H1 (cell line): ENCODE measurements around the gene RPP14. TPM values are rescaled to one million over a fixed set of nuclear protein-coding genes. Genes with fewer than 3 reads are reported as not detected.
"Not testable (repeated sequence)": the region's sequence is repeated elsewhere in the genome, so short reads cannot be mapped to it uniquely, and the experiment has no call there.

ENCODE experiments used
- CTCF ChIA-PET: fragments of 300-600 bp; sonication (Branson Sonifier 250); formaldehyde crosslinking; loops from one replicate; lab custom pipeline; 2021; ENCODE audit not compliant: partially characterized antibody; lab: Charles Lee
- POLR2A ChIA-PET: fragments of 300-600 bp; sonication (Branson Sonifier 250); formaldehyde crosslinking; loops from one replicate; lab custom pipeline; 2021; ENCODE audit warnings: inconsistent platforms; ENCODE audit not compliant: partially characterized antibody; lab: Charles Lee
- DNase-seq, 2 experiments: peaks; one replicate each; pipeline versions ENCODE4 v3.0.0 to v3.0.0-alpha.2; 2010 to 2022; ENCODE audit warnings: low spot score in 2 of 2, low read depth in 1 of 2, mixed read lengths in 1 of 2
- FAIRE-seq: peaks from 2 replicates; lab custom pipeline; 2011; peaks lifted over from hg19 to GRCh38; lab: Jason Lieb, UNC
- H2AFZ ChIP-seq: 2 replicates; pipeline ENCODE4 v1.8.1; 2012; ENCODE audit warnings: low read length, inconsistent platforms
- H2AK5ac ChIP-seq: 2 replicates; pipeline ENCODE4 v1.6.1; 2013; ENCODE audit warnings: low read depth, low read length
- H2BK120ac ChIP-seq: replicated peaks from 2 replicates; pipeline ENCODE3; 2013; ENCODE audit warnings: low read depth, low read length, inconsistent platforms
- H2BK12ac ChIP-seq: 2 replicates; pipeline ENCODE4 v1.6.1; 2013; ENCODE audit warnings: low read depth, low read length
- H2BK15ac ChIP-seq: 2 replicates; pipeline ENCODE4 v1.6.1; 2013; ENCODE audit warnings: low read length
- H2BK20ac ChIP-seq: 2 replicates; pipeline ENCODE4 v1.6.1; 2013; ENCODE audit warnings: low read length
- H2BK5ac ChIP-seq: 2 replicates; pipeline ENCODE4 v1.6.1; 2013; ENCODE audit warnings: low read depth, low read length
- H3K14ac ChIP-seq: 2 replicates; pipeline ENCODE4 v1.6.1; 2013; ENCODE audit warnings: inconsistent platforms; ENCODE audit not compliant: insufficient read length
- H3K18ac ChIP-seq: 2 replicates; pipeline ENCODE4 v1.6.1; 2013; ENCODE audit warnings: low read length; ENCODE audit errors: extremely low read depth
- H3K23ac ChIP-seq: 2 replicates; pipeline ENCODE4 v1.6.1; 2013; ENCODE audit warnings: inconsistent platforms; ENCODE audit not compliant: insufficient read length
- H3K23me2 ChIP-seq: 2 replicates; pipeline ENCODE4 v1.6.1; 2013; ENCODE audit warnings: low read depth, low read length
- H3K27ac ChIP-seq: 2 replicates; pipeline ENCODE4 v1.6.1; 2011; ENCODE audit warnings: low read depth, low read length, inconsistent platforms
- H3K27me3 ChIP-seq, 4 experiments: replicated peaks in 1 of 4; 1 replicate in 1 of 4; 2 replicates in 3 of 4; pipeline versions ENCODE4 v1.6.1 to v1.8.1; 2011 to 2013; ENCODE audit warnings: low read length in 3 of 4, mild to moderate bottlenecking in 3 of 4, inconsistent platforms in 2 of 4, mixed read lengths in 2 of 4, moderate library complexity in 1 of 4; ENCODE audit not compliant: control insufficient read depth in 3 of 4, insufficient read depth in 3 of 4; ENCODE audit errors: extremely low read depth in 1 of 4
- H3K36me3 ChIP-seq, 4 experiments: 2 replicates each; pipeline versions ENCODE4 v1.6.1 to v1.8.1; 2011 to 2013; ENCODE audit warnings: mild to moderate bottlenecking in 4 of 4, low read length in 3 of 4, moderate library complexity in 2 of 4, control low read depth in 1 of 4, inconsistent platforms in 1 of 4; ENCODE audit not compliant: insufficient read depth in 4 of 4, control insufficient read depth in 2 of 4
- H3K4ac ChIP-seq: replicated peaks from 2 replicates; pipeline ENCODE3; 2013; ENCODE audit warnings: low read length, low read depth, mixed read lengths, inconsistent platforms; ENCODE audit not compliant: insufficient read length
- H3K4me1 ChIP-seq, 4 experiments: replicated peaks in 1 of 4; 1 replicate in 1 of 4; 2 replicates in 3 of 4; pipeline versions ENCODE4 v1.6.1 to v1.8.1; 2011 to 2013; ENCODE audit warnings: low read length in 3 of 4, inconsistent platforms in 2 of 4, mixed read lengths in 1 of 4; ENCODE audit not compliant: insufficient read depth in 4 of 4, control insufficient read depth in 3 of 4
- H3K4me2 ChIP-seq, 2 experiments: 2 replicates each; pipeline versions ENCODE4 v1.6.1 to v1.8.1; 2011 to 2013; ENCODE audit warnings: low read depth in 2 of 2, low read length in 2 of 2, control low read depth in 1 of 2, inconsistent platforms in 1 of 2, mild to moderate bottlenecking in 1 of 2; ENCODE audit not compliant: insufficient read depth in 1 of 2
- H3K4me3 ChIP-seq, 4 experiments: fragments of 200-600, 300-600 bp in 1 of 4; sonication (generic), shearing (Covaris generic), sonication (Bioruptor Twin) in 1 of 4; 2 replicates each; pipeline versions ENCODE4 v1.5.1 to v1.8.1; 2011 to 2016; ENCODE audit warnings: low read length in 4 of 4, low read depth in 3 of 4, control low read depth in 2 of 4, inconsistent platforms in 2 of 4, mild to moderate bottlenecking in 2 of 4, mixed read lengths in 1 of 4, moderate library complexity in 1 of 4; ENCODE audit not compliant: insufficient read depth in 2 of 4; ENCODE audit errors: extremely low read depth in 1 of 4
- H3K56ac ChIP-seq: replicated peaks from 2 replicates; pipeline ENCODE3; 2013; ENCODE audit warnings: low read depth, mild to moderate bottlenecking, mixed read lengths, low read length, inconsistent platforms; ENCODE audit not compliant: insufficient read length
- H3K79me1 ChIP-seq: 2 replicates; pipeline ENCODE4 v1.6.1; 2013; ENCODE audit warnings: low read depth, low read length, control low read depth
- H3K79me2 ChIP-seq, 2 experiments: 2 replicates each; pipeline versions ENCODE4 v1.6.1 to v1.8.1; 2012 to 2013; ENCODE audit warnings: low read length in 2 of 2, mild to moderate bottlenecking in 2 of 2, inconsistent platforms in 1 of 2; ENCODE audit not compliant: insufficient read depth in 2 of 2, control insufficient read depth in 1 of 2
- H3K9ac ChIP-seq, 4 experiments: replicated peaks in 1 of 4; 1 replicate in 1 of 4; 2 replicates in 3 of 4; pipeline versions ENCODE4 v1.6.1 to v1.8.1; 2011 to 2013; ENCODE audit warnings: low read depth in 3 of 4, low read length in 3 of 4, control low read depth in 2 of 4, mild to moderate bottlenecking in 2 of 4, moderate library complexity in 2 of 4, inconsistent platforms in 1 of 4; ENCODE audit errors: extremely low read depth in 1 of 4
- H3K9me3 ChIP-seq, 2 experiments: 2 replicates each; pipeline versions ENCODE4 v1.6.1 to v1.8.1; 2012 to 2013; ENCODE audit warnings: mild to moderate bottlenecking in 2 of 2, moderate library complexity in 2 of 2, control low read depth in 1 of 2, inconsistent platforms in 1 of 2, low read depth in 1 of 2, low read length in 1 of 2, mixed read lengths in 1 of 2; ENCODE audit not compliant: insufficient read depth in 2 of 2
- H4K20me1 ChIP-seq, 2 experiments: replicated peaks in 1 of 2; 2 replicates each; pipeline versions ENCODE3 to v1.8.1; 2011 to 2013; ENCODE audit warnings: inconsistent platforms in 2 of 2, low read length in 2 of 2, mild to moderate bottlenecking in 1 of 2; ENCODE audit not compliant: insufficient read depth in 2 of 2, control insufficient read depth in 1 of 2
- H4K5ac ChIP-seq: 2 replicates; pipeline ENCODE4 v1.6.1; 2013; ENCODE audit warnings: low read length, low read depth, mixed read lengths, inconsistent platforms; ENCODE audit not compliant: insufficient read length
- H4K8ac ChIP-seq: 2 replicates; pipeline ENCODE4 v1.8.0; 2013; ENCODE audit warnings: mild to moderate bottlenecking, moderate library complexity, low read length, inconsistent platforms; ENCODE audit not compliant: insufficient read depth; ENCODE audit errors: extremely low read depth
- H4K91ac ChIP-seq: replicated peaks from 2 replicates; pipeline ENCODE3; 2013; ENCODE audit warnings: low read length, mixed read lengths, inconsistent platforms; ENCODE audit not compliant: insufficient read length
- WGBS, 2 experiments: shearing (Covaris generic) in 1 of 2; methylation state at CpG; one replicate each; pipeline versions ENCODE4 v1.1.6 to v1.1.7; 2013 to 2015; ENCODE audit warnings: low lambda C conversion rate in 2 of 2, mixed read lengths in 2 of 2, inconsistent platforms in 1 of 2, low coverage in 1 of 2, missing lambda C conversion rate in 1 of 2; ENCODE audit not compliant: insufficient replicate concordance in 2 of 2, insufficient coverage in 1 of 2, insufficient read length in 1 of 2; ENCODE audit errors: extremely low coverage in 1 of 2, missing lambda C conversion rate in 1 of 2; 5-methylcytosine and 5-hydroxymethylcytosine counted together
- polyA plus RNA-seq, 7 experiments: library from polyadenylated mRNA; depleted of rRNA in 3 of 7; stranded (reverse) in 5 of 7; unstranded in 2 of 7; fragments of >200 nt in 5 of 7; fragments of 200-250 nt in 2 of 7; gene quantifications; 1 replicate in 5 of 7; 2 replicates in 1 of 7; 4 replicates in 1 of 7; pipeline versions ENCODE4 v1.2.1 to v1.2.3, GENCODE V29; 2011 to 2013; ENCODE audit warnings: missing spikeins in 2 of 7, mixed read lengths in 2 of 7
- total RNA-seq: library from RNA; stranded (reverse); fragmentation: NEBNext Ultra II Directional; extraction: Animal tissue kit (Norgen Biotek cat#: 25700); gene quantifications from 2 replicates; pipeline ENCODE4 v1.2.1, GENCODE V29; 2021

Gene RPP14
- total and polyA plus RNA-seq, 2 of the 8 experiments (the other 6 are each of a cell fraction or from before 2014, with no cell fraction given): 11.7 to 23.4 TPM

- H3K56ac ChIP-seq, H3K23me2 ChIP-seq, H3K79me1 ChIP-seq, FAIRE-seq, H3K9me3 ChIP-seq, H4K5ac ChIP-seq, DNase-seq, H3K4ac ChIP-seq, H4K8ac ChIP-seq, H3K9ac ChIP-seq, H2BK120ac ChIP-seq, H2AFZ ChIP-seq, H2BK20ac ChIP-seq, H3K27ac ChIP-seq, H4K91ac ChIP-seq, H2BK15ac ChIP-seq, H4K20me1 ChIP-seq, H2BK12ac ChIP-seq, H3K79me2 ChIP-seq, H2BK5ac ChIP-seq, H3K4me3 ChIP-seq, H3K23ac ChIP-seq, H3K14ac ChIP-seq, H3K27me3 ChIP-seq, H3K4me1 ChIP-seq, POLR2A ChIA-PET, H3K36me3 ChIP-seq, H3K4me2 ChIP-seq, H2AK5ac ChIP-seq, H3K18ac ChIP-seq: not testable (repeated sequence)
- CTCF ChIA-PET: interaction anchor here (1.1 kb wide), 1 partner anchor 90 kb away, joined by 3 read pairs; no protein-coding TSS in a partner anchor
- 78% methylated on average over 1 of the region's 1 CpG; no CpG with 5 or more reads in 1 of the 2 experiments for WGBS, 2 experiments
These were observed 38.5 kb upstream of the RPP14 start for GRCh38 chr3:58267543-58267942.
